Liver (tissue), 9 donors: ENCODE data around the gene DNAH6. TPM values are rescaled to one million over a fixed set of nuclear protein-coding genes. Genes with fewer than 3 reads are reported as not detected.

Source experiments
- DNase-seq: peaks from one replicate; pipeline ENCODE4 v3.0.0-alpha.2; 2017; ENCODE audit warnings: low spot score
- H3K27ac ChIP-seq, 2 donors: one replicate each; pipeline ENCODE4 v1.7.0; 2013; ENCODE audit warnings: inconsistent platforms in 2 of 2, low read length in 2 of 2, control low read depth in 1 of 2, low read depth in 1 of 2, mild to moderate bottlenecking in 1 of 2
- H3K27me3 ChIP-seq, 4 donors: one replicate each; pipeline versions ENCODE4 v1.6.1 to v1.7.0; 2013; ENCODE audit warnings: low read length in 3 of 4, inconsistent platforms in 1 of 4, mild to moderate bottlenecking in 1 of 4, moderate library complexity in 1 of 4; ENCODE audit not compliant: control insufficient read depth in 4 of 4, insufficient read depth in 4 of 4
- H3K36me3 ChIP-seq, 4 donors: one replicate each; pipeline versions ENCODE4 v1.6.1 to v1.7.0; 2013; ENCODE audit warnings: low read length in 3 of 4, mild to moderate bottlenecking in 3 of 4, low read depth in 1 of 4, moderate library complexity in 1 of 4; ENCODE audit not compliant: control insufficient read depth in 4 of 4, insufficient read depth in 3 of 4
- H3K4me1 ChIP-seq, 4 donors: one replicate each; pipeline versions ENCODE4 v1.6.1 to v1.7.0; 2013; ENCODE audit warnings: low read length in 3 of 4, mild to moderate bottlenecking in 3 of 4, moderate library complexity in 1 of 4; ENCODE audit not compliant: control insufficient read depth in 4 of 4, insufficient read depth in 4 of 4
- H3K4me3 ChIP-seq, 3 donors: one replicate each; pipeline versions ENCODE4 v1.6.1 to v1.7.0; 2013; ENCODE audit warnings: low read length in 3 of 3, control low read depth in 1 of 3, low read depth in 1 of 3, mild to moderate bottlenecking in 1 of 3
- H3K9ac ChIP-seq, 2 donors: one replicate each; pipeline ENCODE4 v1.7.0; 2013; ENCODE audit warnings: low read length in 2 of 2, mild to moderate bottlenecking in 2 of 2, moderate library complexity in 2 of 2, control low read depth in 1 of 2, low read depth in 1 of 2
- H3K9me3 ChIP-seq, 4 donors: one replicate each; pipeline versions ENCODE4 v1.6.1 to v1.7.0; 2013; ENCODE audit warnings: low read length in 3 of 4; ENCODE audit not compliant: control insufficient read depth in 4 of 4
- EGR1 ChIP-seq, 2 donors: IDR thresholded peaks; 2 replicates each; pipeline ENCODE4 v1.6.1; 2016 to 2018; ENCODE audit warnings: antibody characterized with exemption in 2 of 2, low read depth in 2 of 2
- FOXA1 ChIP-seq: IDR thresholded peaks from 2 replicates; pipeline ENCODE4 v1.6.1; 2016; ENCODE audit warnings: antibody characterized with exemption
- FOXA2 ChIP-seq: IDR thresholded peaks from 2 replicates; pipeline ENCODE4 v1.6.1; 2016; ENCODE audit warnings: antibody characterized with exemption
- GABPA ChIP-seq, 2 donors: IDR thresholded peaks in 1 of 2; conservative IDR thresholded peaks in 1 of 2; 2 replicates each; pipeline ENCODE4 v1.6.1; 2016; ENCODE audit warnings: antibody characterized with exemption in 2 of 2, mild to moderate bottlenecking in 1 of 2, moderate library complexity in 1 of 2
- HNF4A ChIP-seq, 2 donors: conservative IDR thresholded peaks; 2 replicates each; pipeline ENCODE4 v1.6.1; 2016; ENCODE audit warnings: antibody characterized with exemption in 2 of 2, mild to moderate bottlenecking in 2 of 2
- HNF4G ChIP-seq: IDR thresholded peaks from 2 replicates; pipeline ENCODE4 v1.6.1; 2016; ENCODE audit warnings: antibody characterized with exemption
- JUND ChIP-seq, 2 donors: IDR thresholded peaks; 2 replicates each; pipeline ENCODE4 v1.6.1; 2016; ENCODE audit warnings: antibody characterized with exemption in 2 of 2
- NR2F2 ChIP-seq: IDR thresholded peaks from 2 replicates; pipeline ENCODE4 v1.6.1; 2016; ENCODE audit warnings: antibody characterized with exemption
- RAD21 ChIP-seq, 2 donors: IDR thresholded peaks; 2 replicates each; pipeline ENCODE4 v1.6.1; 2016; ENCODE audit warnings: antibody characterized with exemption in 2 of 2, mild to moderate bottlenecking in 2 of 2
- RXRA ChIP-seq, 2 donors: IDR thresholded peaks; 2 replicates each; pipeline ENCODE4 v1.6.1; 2017 to 2018; ENCODE audit warnings: antibody characterized with exemption in 2 of 2, mild to moderate bottlenecking in 1 of 2
- SP1 ChIP-seq: IDR thresholded peaks from 2 replicates; pipeline ENCODE4 v1.6.1; 2018; ENCODE audit warnings: antibody characterized with exemption, mild to moderate bottlenecking
- TAF1 ChIP-seq: conservative IDR thresholded peaks from 2 replicates; pipeline ENCODE4 v1.6.1; 2016; ENCODE audit warnings: antibody characterized with exemption, mild to moderate bottlenecking
- YY1 ChIP-seq: IDR thresholded peaks from 2 replicates; pipeline ENCODE4 v1.6.1; 2016; ENCODE audit warnings: antibody characterized with exemption, mild to moderate bottlenecking
- WGBS: extraction: QIAGEN DNeasy Blood & Tissue Kit; methylation state at CpG from one replicate; pipeline ENCODE4 v1.1.7; 2013; 5-methylcytosine and 5-hydroxymethylcytosine counted together
- polyA plus RNA-seq, 2 donors: library from polyadenylated mRNA; stranded (reverse) in 1 of 2; unstranded in 1 of 2; fragments of 200-250 nt in 1 of 2; fragments of >200 nt in 1 of 2; fragmentation: Nextera tagmentation in 1 of 2; extraction: Ambion mirVana in 1 of 2; gene quantifications; one replicate each; pipeline versions ENCODE4 v1.2.1 to v1.2.3, GENCODE V29; 2013 to 2015
- total RNA-seq, 2 donors: library from RNA; depleted of rRNA; stranded (reverse); fragments of >200 nt; gene quantifications; one replicate each; pipeline ENCODE4 v1.2.3, GENCODE V29; 2014
- TF ChIP-seq, protein P1 (sequence below): fragments of 150-350 bp; IDR thresholded peaks from 2 replicates; pipeline ENCODE4 v1.5.1; 2017; ENCODE audit warnings: improper control_type of control experiment, low read depth, low read length; ENCODE audit not compliant: missing input control
- TF ChIP-seq, protein P2 (sequence below): IDR thresholded peaks from 2 replicates; pipeline ENCODE4 v1.6.1; 2016; ENCODE audit warnings: antibody characterized with exemption
- TF ChIP-seq, protein P3 (sequence below): IDR thresholded peaks from 2 replicates; pipeline ENCODE4 v1.6.1; 2016; ENCODE audit warnings: antibody characterized with exemption
- TF ChIP-seq, protein P4 (sequence below): IDR thresholded peaks from 2 replicates; pipeline ENCODE4 v1.6.1; 2016; ENCODE audit warnings: antibody characterized with exemption
- TF ChIP-seq, protein P5 (sequence below): IDR thresholded peaks from 2 replicates; pipeline ENCODE4 v1.6.1; 2016; ENCODE audit warnings: antibody characterized with exemption, mild to moderate bottlenecking
- donor health status: healthy.
- donor health status: healthy.
- donor health status: healthy.
- donor health status: healthy.
- donor health status: healthy.

The DNAH6 gene
- total and polyA plus RNA-seq, 4 donors: 0.32 to 1.6 (median 0.59) TPM

DNA sequence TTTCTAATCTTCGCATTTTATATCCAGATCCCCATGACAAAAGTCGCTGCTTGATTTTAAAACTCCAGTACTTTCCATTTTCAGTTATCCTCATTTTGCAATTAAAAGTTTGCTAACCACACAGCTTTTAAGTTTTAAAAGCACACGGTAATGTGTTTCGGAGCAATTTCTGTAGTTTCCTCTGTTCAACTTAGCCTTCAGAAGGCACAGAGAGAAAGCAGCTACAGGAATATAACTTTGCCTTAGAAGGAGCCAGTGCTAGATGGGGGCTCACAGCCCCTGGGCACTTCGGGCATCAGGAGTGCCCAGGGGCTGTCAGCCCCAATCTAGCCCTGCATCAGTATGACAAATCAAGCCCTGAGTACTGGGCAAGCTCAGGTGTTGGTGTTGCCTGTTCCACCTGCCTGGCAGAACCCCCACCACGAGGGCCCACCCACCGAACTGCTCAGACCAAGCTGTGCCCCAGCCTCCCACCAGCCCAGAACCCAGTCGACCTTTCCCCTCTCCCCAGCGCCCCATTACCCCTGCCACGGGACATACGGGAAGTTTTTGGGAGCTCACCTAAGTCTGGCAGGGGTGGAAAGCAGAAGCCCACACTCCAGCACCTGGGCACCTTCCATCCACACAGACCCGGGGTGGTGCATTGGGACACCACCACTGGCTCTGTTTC, 317.3 kb downstream of the DNAH6 start:
- DNase-seq: no peak
- no peaks in the 10 kb centered on the region for H3K36me3 ChIP-seq
- peak overlapping the region in 1 of 2 donors; percentile 19 for H3K27ac ChIP-seq
- TF ChIP-seq, protein P1, sequence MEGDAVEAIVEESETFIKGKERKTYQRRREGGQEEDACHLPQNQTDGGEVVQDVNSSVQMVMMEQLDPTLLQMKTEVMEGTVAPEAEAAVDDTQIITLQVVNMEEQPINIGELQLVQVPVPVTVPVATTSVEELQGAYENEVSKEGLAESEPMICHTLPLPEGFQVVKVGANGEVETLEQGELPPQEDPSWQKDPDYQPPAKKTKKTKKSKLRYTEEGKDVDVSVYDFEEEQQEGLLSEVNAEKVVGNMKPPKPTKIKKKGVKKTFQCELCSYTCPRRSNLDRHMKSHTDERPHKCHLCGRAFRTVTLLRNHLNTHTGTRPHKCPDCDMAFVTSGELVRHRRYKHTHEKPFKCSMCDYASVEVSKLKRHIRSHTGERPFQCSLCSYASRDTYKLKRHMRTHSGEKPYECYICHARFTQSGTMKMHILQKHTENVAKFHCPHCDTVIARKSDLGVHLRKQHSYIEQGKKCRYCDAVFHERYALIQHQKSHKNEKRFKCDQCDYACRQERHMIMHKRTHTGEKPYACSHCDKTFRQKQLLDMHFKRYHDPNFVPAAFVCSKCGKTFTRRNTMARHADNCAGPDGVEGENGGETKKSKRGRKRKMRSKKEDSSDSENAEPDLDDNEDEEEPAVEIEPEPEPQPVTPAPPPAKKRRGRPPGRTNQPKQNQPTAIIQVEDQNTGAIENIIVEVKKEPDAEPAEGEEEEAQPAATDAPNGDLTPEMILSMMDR: no peak
- TF ChIP-seq SP1 (no peak), FOXA2 (no peak), RXRA (IDR thresholded peaks at IDR 0.05) (no peak), TAF1 (no peak), EGR1 (IDR thresholded peaks at IDR 0.05; ENCODE audit: low read depth in 2 of 2) (no peak), RAD21 (IDR thresholded peaks at IDR 0.05) (no peak), HNF4A (conservative IDR thresholded peaks at IDR 0.05) (no peak), HNF4G (no peak), JUND (IDR thresholded peaks at IDR 0.05) (no peak), GABPA (IDR thresholded peaks at IDR 0.05 in 1 of 2, conservative IDR thresholded peaks at IDR 0.05 in 1 of 2) (no peak), YY1 (no peak), NR2F2 (no peak), FOXA1 (no peak)
- TF ChIP-seq, protein P2, sequence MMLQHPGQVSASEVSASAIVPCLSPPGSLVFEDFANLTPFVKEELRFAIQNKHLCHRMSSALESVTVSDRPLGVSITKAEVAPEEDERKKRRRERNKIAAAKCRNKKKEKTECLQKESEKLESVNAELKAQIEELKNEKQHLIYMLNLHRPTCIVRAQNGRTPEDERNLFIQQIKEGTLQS: no peak
- TF ChIP-seq, protein P3, sequence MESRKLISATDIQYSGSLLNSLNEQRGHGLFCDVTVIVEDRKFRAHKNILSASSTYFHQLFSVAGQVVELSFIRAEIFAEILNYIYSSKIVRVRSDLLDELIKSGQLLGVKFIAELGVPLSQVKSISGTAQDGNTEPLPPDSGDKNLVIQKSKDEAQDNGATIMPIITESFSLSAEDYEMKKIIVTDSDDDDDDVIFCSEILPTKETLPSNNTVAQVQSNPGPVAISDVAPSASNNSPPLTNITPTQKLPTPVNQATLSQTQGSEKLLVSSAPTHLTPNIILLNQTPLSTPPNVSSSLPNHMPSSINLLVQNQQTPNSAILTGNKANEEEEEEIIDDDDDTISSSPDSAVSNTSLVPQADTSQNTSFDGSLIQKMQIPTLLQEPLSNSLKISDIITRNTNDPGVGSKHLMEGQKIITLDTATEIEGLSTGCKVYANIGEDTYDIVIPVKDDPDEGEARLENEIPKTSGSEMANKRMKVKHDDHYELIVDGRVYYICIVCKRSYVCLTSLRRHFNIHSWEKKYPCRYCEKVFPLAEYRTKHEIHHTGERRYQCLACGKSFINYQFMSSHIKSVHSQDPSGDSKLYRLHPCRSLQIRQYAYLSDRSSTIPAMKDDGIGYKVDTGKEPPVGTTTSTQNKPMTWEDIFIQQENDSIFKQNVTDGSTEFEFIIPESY: no peak
- TF ChIP-seq, protein P4, sequence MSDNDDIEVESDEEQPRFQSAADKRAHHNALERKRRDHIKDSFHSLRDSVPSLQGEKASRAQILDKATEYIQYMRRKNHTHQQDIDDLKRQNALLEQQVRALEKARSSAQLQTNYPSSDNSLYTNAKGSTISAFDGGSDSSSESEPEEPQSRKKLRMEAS: no peak
- TF ChIP-seq, protein P5, sequence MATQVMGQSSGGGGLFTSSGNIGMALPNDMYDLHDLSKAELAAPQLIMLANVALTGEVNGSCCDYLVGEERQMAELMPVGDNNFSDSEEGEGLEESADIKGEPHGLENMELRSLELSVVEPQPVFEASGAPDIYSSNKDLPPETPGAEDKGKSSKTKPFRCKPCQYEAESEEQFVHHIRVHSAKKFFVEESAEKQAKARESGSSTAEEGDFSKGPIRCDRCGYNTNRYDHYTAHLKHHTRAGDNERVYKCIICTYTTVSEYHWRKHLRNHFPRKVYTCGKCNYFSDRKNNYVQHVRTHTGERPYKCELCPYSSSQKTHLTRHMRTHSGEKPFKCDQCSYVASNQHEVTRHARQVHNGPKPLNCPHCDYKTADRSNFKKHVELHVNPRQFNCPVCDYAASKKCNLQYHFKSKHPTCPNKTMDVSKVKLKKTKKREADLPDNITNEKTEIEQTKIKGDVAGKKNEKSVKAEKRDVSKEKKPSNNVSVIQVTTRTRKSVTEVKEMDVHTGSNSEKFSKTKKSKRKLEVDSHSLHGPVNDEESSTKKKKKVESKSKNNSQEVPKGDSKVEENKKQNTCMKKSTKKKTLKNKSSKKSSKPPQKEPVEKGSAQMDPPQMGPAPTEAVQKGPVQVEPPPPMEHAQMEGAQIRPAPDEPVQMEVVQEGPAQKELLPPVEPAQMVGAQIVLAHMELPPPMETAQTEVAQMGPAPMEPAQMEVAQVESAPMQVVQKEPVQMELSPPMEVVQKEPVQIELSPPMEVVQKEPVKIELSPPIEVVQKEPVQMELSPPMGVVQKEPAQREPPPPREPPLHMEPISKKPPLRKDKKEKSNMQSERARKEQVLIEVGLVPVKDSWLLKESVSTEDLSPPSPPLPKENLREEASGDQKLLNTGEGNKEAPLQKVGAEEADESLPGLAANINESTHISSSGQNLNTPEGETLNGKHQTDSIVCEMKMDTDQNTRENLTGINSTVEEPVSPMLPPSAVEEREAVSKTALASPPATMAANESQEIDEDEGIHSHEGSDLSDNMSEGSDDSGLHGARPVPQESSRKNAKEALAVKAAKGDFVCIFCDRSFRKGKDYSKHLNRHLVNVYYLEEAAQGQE: no peak
- H3K27me3 ChIP-seq: no peaks in the 10 kb centered on the region
- 88% methylated on average over 12 of the region's 12 CpGs for WGBS
- H3K4me3 ChIP-seq: no peak overlapping the region
- H3K9me3 ChIP-seq: peaks cover 0 to 7% (median 2%) of the 10 kb centered on the region in 4 donors
- H3K9ac ChIP-seq: no peak overlapping the region
- H3K4me1 ChIP-seq: peaks cover 0 to 6% (median 5%) of the 10 kb centered on the region in 4 donors
